Gastrocnemius medialis (tissue), 4 donors: ENCODE results near the gene NLRP13. TPM values are rescaled to one million over a fixed set of nuclear protein-coding genes. Genes with fewer than 3 reads are reported as not detected.

Experiments
- ATAC-seq, 2 donors: fragments of 150-250 bp; one replicate each; pipeline ENCODE4 v1.9.1; 2016
- DNase-seq, 2 donors: peaks; one replicate each; pipeline ENCODE4 v3.0.0-alpha.2; 2019
- H3K27ac ChIP-seq, 4 donors: fragments of 200-600 bp; sonication (generic); 1 replicate in 1 of 4; 2 replicates in 3 of 4; pipeline ENCODE4 v1.5.1; 2016 to 2018; ENCODE audit warnings: mild to moderate bottlenecking in 2 of 4, moderate library complexity in 1 of 4
- H3K27me3 ChIP-seq, 3 donors: fragments of 200-600 bp; sonication (generic) in 2 of 3; 1 replicate in 1 of 3; 2 replicates in 2 of 3; pipeline versions ENCODE4 v1.5.1 to v1.6.0; 2016 to 2019; ENCODE audit warnings: mild to moderate bottlenecking in 1 of 3, moderate library complexity in 1 of 3
- H3K36me3 ChIP-seq, 2 donors: fragments of 200-600 bp; sonication (generic) in 1 of 2; one replicate each; pipeline ENCODE4 v1.5.1; 2017 to 2018
- H3K4me1 ChIP-seq, 2 donors: fragments of 200-600 bp; sonication (generic) in 1 of 2; one replicate each; pipeline ENCODE4 v1.5.1; 2016 to 2017; ENCODE audit warnings: mild to moderate bottlenecking in 2 of 2
- H3K4me3 ChIP-seq, 4 donors: fragments of 200-600 bp; sonication (generic) in 3 of 4; 1 replicate in 1 of 4; 2 replicates in 3 of 4; pipeline ENCODE4 v1.5.1; 2016 to 2019; ENCODE audit warnings: mild to moderate bottlenecking in 2 of 4
- H3K9me3 ChIP-seq, 3 donors: fragments of 200-600 bp; sonication (generic) in 2 of 3; 1 replicate in 1 of 3; 2 replicates in 2 of 3; pipeline ENCODE4 v1.5.1; 2016 to 2019
- POLR2A ChIP-seq, 2 donors: fragments of 450-650 bp; IDR thresholded peaks; one replicate each; pipeline ENCODE4 v1.6.1; 2017; ENCODE audit warnings: antibody characterized with exemption in 2 of 2, mild to moderate bottlenecking in 2 of 2, moderate library complexity in 2 of 2
- in situ Hi-C, 4 donors: fragments of 200-750 bp; cut with MboI; loops; one replicate each; pipeline versions ENCODE4 v1.15.0 to v1.8.0; 2017; ENCODE audit warnings: low sequenced_read_pairs in 4 of 4
- intact Hi-C: fragments of 100-400 bp; cut with DNase I; formaldehyde crosslinking; loops from one replicate; pipeline ENCODE4 v1.15.1; 2023; ENCODE audit warnings: low total_unique reads
- total RNA-seq, 4 donors: library from RNA; depleted of rRNA; stranded (reverse); fragments of >200 nt; gene quantifications; one replicate each; pipeline versions ENCODE4 v1.1.0 to v1.2.3, GENCODE V29; 2016
- TF ChIP-seq, protein P1 (sequence below), 5 experiments: fragments of 450-650 bp in 3 of 5; fragments of 200-600 bp in 2 of 5; sonication (generic) in 2 of 5; IDR thresholded peaks in 4 of 5; conservative IDR thresholded peaks in 1 of 5; 1 replicate in 4 of 5; 2 replicates in 1 of 5; pipeline ENCODE4 v1.5.1; 2016 to 2019; ENCODE audit warnings: antibody characterized with exemption in 5 of 5, mild to moderate bottlenecking in 3 of 5, moderate library complexity in 3 of 5

Gene NLRP13
- total RNA-seq, 4 donors from 2014 or later = not detected

DNA sequence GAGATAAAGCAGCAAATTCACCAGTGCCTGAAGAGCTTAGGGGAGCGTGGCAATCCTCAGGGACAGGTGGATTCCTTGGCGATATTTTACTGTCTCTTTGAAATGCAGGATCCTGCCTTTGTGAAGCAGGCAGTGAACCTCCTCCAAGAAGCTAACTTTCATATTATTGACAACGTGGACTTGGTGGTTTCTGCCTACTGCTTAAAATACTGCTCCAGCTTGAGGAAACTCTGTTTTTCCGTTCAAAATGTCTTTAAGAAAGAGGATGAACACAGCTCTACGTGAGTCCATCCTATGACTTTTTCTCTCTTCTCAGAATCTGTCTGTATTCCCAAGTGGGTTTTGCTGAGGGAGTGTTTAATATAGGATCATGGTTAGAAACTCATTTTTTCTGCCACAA lies 73.2 kb downstream of the NLRP13 start:
- ATAC-seq = no peak
- Histone ChIP-seq H3K36me3 (no peaks in the 10 kb centered on the region), H3K27me3 (no peaks in the 10 kb centered on the region), H3K4me1 (no peaks in the 10 kb centered on the region), H3K27ac (no peak overlapping the region), H3K9me3 (no peaks in the 10 kb centered on the region), H3K4me3 (no peak overlapping the region)
- intact Hi-C loops = no loop called here
- no peak for DNase-seq
- in situ Hi-C loops = no loop called here
- TF ChIP-seq, protein P1, sequence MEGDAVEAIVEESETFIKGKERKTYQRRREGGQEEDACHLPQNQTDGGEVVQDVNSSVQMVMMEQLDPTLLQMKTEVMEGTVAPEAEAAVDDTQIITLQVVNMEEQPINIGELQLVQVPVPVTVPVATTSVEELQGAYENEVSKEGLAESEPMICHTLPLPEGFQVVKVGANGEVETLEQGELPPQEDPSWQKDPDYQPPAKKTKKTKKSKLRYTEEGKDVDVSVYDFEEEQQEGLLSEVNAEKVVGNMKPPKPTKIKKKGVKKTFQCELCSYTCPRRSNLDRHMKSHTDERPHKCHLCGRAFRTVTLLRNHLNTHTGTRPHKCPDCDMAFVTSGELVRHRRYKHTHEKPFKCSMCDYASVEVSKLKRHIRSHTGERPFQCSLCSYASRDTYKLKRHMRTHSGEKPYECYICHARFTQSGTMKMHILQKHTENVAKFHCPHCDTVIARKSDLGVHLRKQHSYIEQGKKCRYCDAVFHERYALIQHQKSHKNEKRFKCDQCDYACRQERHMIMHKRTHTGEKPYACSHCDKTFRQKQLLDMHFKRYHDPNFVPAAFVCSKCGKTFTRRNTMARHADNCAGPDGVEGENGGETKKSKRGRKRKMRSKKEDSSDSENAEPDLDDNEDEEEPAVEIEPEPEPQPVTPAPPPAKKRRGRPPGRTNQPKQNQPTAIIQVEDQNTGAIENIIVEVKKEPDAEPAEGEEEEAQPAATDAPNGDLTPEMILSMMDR (IDR thresholded peaks at IDR 0.05 in 4 of 5, conservative IDR thresholded peaks at IDR 0.05 in 1 of 5) = no peak
- no peak for TF ChIP-seq POLR2A (IDR thresholded peaks at IDR 0.05)

DNA sequence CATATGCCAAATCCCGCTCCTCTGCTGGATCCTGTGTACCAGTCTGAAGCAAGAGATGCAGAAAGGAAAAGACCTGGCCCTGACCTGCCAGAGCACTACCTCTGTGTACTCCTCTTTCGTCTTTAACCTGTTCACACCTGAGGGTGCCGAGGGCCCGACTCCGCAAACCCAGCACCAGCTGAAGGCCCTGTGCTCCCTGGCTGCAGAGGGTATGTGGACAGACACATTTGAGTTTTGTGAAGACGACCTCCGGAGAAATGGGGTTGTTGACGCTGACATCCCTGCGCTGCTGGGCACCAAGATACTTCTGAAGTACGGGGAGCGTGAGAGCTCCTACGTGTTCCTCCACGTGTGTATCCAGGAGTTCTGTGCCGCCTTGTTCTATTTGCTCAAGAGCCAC lies 73.7 kb downstream of the NLRP13 start:
- ATAC-seq (no peak), DNase-seq (no peak)
- H3K36me3 ChIP-seq = no peaks in the 10 kb centered on the region
- intact Hi-C loops = no loop called here
- H3K4me3 ChIP-seq = no peak overlapping the region
- no peaks in the 10 kb centered on the region for H3K4me1 ChIP-seq
- H3K27ac ChIP-seq = no peak overlapping the region
- H3K9me3 ChIP-seq = no peaks in the 10 kb centered on the region
- in situ Hi-C loops = no loop called here
- TF ChIP-seq POLR2A (IDR thresholded peaks at IDR 0.05) = no peak
- TF ChIP-seq, protein P1 (IDR thresholded peaks at IDR 0.05 in 4 of 5, conservative IDR thresholded peaks at IDR 0.05 in 1 of 5) = no peak
- no peaks in the 10 kb centered on the region for H3K27me3 ChIP-seq

DNA sequence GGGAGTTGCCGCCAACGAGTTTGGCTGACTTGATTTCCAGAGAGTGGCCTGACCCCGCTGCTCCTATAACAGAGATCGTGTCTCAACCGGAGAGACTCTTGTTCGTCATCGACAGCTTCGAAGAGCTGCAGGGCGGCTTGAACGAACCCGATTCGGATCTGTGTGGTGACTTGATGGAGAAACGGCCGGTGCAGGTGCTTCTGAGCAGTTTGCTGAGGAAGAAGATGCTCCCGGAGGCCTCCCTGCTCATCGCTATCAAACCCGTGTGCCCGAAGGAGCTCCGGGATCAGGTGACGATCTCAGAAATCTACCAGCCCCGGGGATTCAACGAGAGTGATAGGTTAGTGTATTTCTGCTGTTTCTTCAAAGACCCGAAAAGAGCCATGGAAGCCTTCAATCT lies 74.2 kb downstream of the NLRP13 start:
- Histone ChIP-seq H3K27me3 (no peaks in the 10 kb centered on the region), H3K27ac (no peak overlapping the region), H3K9me3 (no peaks in the 10 kb centered on the region), H3K36me3 (no peaks in the 10 kb centered on the region), H3K4me3 (no peak overlapping the region), H3K4me1 (no peaks in the 10 kb centered on the region)
- intact Hi-C loops (no loop called here), in situ Hi-C loops (no loop called here)
- TF ChIP-seq POLR2A (IDR thresholded peaks at IDR 0.05) = no peak
- TF ChIP-seq, protein P1 (IDR thresholded peaks at IDR 0.05 in 4 of 5, conservative IDR thresholded peaks at IDR 0.05 in 1 of 5) = no peak
- ATAC-seq (no peak), DNase-seq (no peak)

DNA sequence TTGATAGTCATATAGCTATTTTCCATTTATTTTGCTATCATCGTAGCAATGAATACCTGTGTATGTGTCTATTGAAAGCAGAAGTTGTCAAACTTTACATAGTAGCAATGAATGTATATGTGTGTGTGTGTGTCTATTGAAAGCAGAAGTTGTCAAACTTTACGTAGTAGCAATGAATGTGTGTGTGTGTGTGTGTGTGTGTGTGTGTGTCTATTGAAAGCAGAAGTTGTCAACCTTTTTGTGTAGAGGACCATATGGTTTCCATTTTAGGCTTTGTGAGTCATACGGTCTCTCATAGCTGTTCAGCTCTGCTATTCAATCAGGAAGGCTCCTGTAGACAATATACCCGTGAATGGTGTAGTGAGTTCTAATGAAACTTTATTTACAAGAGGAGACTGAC lies 75.0 kb downstream of the NLRP13 start:
- no peak overlapping the region for H3K4me3 ChIP-seq
- TF ChIP-seq, protein P1 (IDR thresholded peaks at IDR 0.05 in 4 of 5, conservative IDR thresholded peaks at IDR 0.05 in 1 of 5) = no peak
- no peak for TF ChIP-seq POLR2A (IDR thresholded peaks at IDR 0.05)
- H3K9me3 ChIP-seq = no peaks in the 10 kb centered on the region
- DNase-seq = no peak
- no peaks in the 10 kb centered on the region for H3K27me3 ChIP-seq
- intact Hi-C loops (no loop called here), in situ Hi-C loops (no loop called here)
- no peaks in the 10 kb centered on the region for H3K4me1 ChIP-seq
- H3K27ac ChIP-seq = no peak overlapping the region
- ATAC-seq = no peak
- no peaks in the 10 kb centered on the region for H3K36me3 ChIP-seq

DNA sequence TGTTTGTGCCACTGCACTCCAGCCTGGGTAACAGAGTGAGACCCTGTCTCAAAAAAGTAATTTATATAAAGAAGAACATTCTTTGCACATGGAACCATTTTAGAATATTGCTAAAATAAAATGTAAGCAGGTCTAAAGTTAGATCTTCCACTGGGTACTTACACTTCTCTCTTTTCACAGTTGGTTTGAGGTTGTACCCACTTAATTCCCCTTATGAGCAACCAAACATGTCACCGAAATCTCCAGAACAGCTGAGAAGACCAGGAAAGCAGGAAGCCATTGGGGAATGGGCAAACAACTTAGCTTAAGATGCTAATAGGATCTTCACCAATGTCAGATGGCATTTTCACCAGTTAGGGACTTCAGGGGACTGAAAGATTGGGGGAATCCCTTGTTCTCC lies 77.0 kb downstream of the NLRP13 start:
- ATAC-seq (no peak), DNase-seq (no peak)
- Histone ChIP-seq H3K4me1 (no peaks in the 10 kb centered on the region), H3K9me3 (no peaks in the 10 kb centered on the region), H3K36me3 (no peaks in the 10 kb centered on the region), H3K27me3 (no peaks in the 10 kb centered on the region), H3K4me3 (no peak overlapping the region), H3K27ac (no peak overlapping the region)
- TF ChIP-seq, protein P1 (IDR thresholded peaks at IDR 0.05 in 4 of 5, conservative IDR thresholded peaks at IDR 0.05 in 1 of 5) = no peak
- no peak for TF ChIP-seq POLR2A (IDR thresholded peaks at IDR 0.05)
- in situ Hi-C loops = no loop called here
- intact Hi-C loops = no loop called here
